ENCODE data around the gene CNKSR3. TPM values are rescaled to one million over a fixed set of nuclear protein-coding genes. Genes with fewer than 3 reads are reported as not detected.

Gene CNKSR3
- polyA plus RNA-seq, 3 donors: not detected

DNA sequence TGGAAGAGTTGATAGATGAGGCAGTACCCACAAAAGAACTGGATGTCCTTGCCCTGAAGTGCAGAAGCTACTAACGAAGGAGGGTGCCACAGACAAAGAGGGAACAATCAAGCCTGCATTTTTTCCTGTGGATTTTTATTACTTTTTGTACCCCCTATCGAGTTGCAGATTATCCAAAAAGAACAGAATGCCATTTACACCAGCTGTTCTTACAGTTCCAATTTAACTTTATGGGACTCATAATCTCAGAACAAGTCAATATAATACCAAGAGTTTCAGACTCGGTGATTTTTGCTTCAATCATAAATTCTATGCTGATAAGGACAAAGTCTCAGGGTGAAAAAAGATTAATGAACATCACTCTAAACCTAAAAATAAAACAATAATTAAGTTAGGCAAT lies 4.0 kb upstream of the CNKSR3 start:
- H3K4me2 ChIP-seq (replicated peaks; ENCODE audit: extremely low read depth, low read length, poor library complexity, severe bottlenecking): no peak overlapping the region
- intact Hi-C loops (cut with micrococcal nuclease): no loop called here
- H3K4me1 ChIP-seq (ENCODE audit: control insufficient read depth in 1 of 2, insufficient read depth in 2 of 2, low read length in 2 of 2): peaks cover 10 to 19% of the 10 kb centered on the region in 2 donors
- no peak overlapping the region for H3K27ac Mint-ChIP-seq
- no peak overlapping the region for H3K4me3 Mint-ChIP-seq
- no peak overlapping the region for H3K4me3 ChIP-seq (replicated peaks in 1 of 3; ENCODE audit: low read depth in 2 of 3, low read length in 3 of 3)
- no peak for TF ChIP-seq CTCF (IDR thresholded peaks at IDR 0.05)
- 100% methylated on average over 1 of the region's 3 CpGs for WGBS (ENCODE audit: insufficient coverage)
- no peaks in the 10 kb centered on the region for H3K36me3 ChIP-seq (replicated peaks in 1 of 2; ENCODE audit: control insufficient read depth in 1 of 2, insufficient read depth in 2 of 2, low read length in 2 of 2)
- no peak overlapping the region for H2AFZ ChIP-seq (ENCODE audit: insufficient read depth, low read depth, low read length, poor library complexity, severe bottlenecking)
- H3K79me2 ChIP-seq (ENCODE audit: insufficient read depth, low read length): no peaks in the 10 kb centered on the region
- H3K9me3 Mint-ChIP-seq: no peaks in the 10 kb centered on the region
- no peak for DNase-seq
- peaks cover 15% of the 10 kb centered on the region for H3K4me1 Mint-ChIP-seq
- no peaks in the 10 kb centered on the region for H3K9me3 ChIP-seq (replicated peaks in 1 of 2; ENCODE audit: control insufficient read depth in 1 of 2, insufficient read depth in 1 of 2, low read length in 2 of 2)
- no peak overlapping the region for H3K27ac ChIP-seq (ENCODE audit: low read depth in 1 of 2, low read length in 2 of 2)
- H3K36me3 Mint-ChIP-seq: no peaks in the 10 kb centered on the region
- no peaks in the 10 kb centered on the region for H4K20me1 ChIP-seq (ENCODE audit: insufficient read depth, low read length)
- no peak overlapping the region for H3K9ac ChIP-seq (ENCODE audit: insufficient read depth, low read length, poor library complexity, severe bottlenecking)
- peaks cover 1 to 12% of the 10 kb centered on the region in 2 donors for H3K27me3 ChIP-seq (ENCODE audit: control insufficient read depth in 2 of 2, insufficient read depth in 2 of 2, low read length in 2 of 2)
- H3K27me3 Mint-ChIP-seq (ENCODE audit: low read depth in 3 of 3): peaks cover 12 to 28% (median 15%) of the 10 kb centered on the region in 3 donors

DNA sequence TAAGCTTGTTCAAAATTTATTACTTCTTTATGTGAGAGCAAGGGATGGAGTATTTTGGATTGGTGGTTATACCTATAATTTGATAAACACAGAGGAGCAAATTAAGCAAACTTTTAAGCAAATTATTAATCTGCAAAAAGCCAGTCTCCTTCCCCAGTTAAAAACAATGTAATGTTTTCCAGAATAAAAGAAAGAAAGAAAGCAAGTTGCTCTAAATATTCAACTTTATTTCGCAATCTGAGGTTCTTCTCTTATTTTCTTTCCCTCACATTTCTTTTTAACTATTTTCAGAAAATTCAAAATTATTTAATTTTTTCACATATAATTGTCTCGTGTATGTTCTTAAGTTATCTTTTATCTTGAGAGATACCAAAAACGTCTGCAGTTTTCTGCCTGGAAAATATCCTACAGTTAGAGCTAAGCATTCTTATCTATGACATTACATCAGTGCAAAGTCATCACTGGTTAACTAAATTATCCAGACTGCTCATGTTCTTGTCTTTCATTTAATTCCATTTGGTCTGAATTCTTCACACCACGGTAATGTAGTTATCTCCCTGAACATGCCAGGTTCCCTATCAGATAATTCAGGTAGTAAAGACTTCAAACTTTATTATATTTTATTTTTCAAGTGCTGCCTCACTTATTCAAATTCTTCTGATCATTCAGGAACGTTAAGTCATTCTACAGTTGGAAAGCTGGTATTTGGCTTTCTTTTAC lies 3.3 kb upstream of the CNKSR3 start:
- no peak overlapping the region for H3K27ac ChIP-seq (ENCODE audit: low read depth in 1 of 2, low read length in 2 of 2)
- Mint-ChIP-seq H3K4me3 (no peak overlapping the region), H3K36me3 (no peaks in the 10 kb centered on the region), H3K27ac (no peak overlapping the region), H3K9me3 (peaks cover 0 to 5% (median under 1%) of the 10 kb centered on the region in 7 donors), H3K27me3 (ENCODE audit: low read depth in 3 of 3) (peaks cover 20 to 35% (median 22%) of the 10 kb centered on the region in 3 donors), H3K4me1 (peaks cover 22% of the 10 kb centered on the region)
- no peaks in the 10 kb centered on the region for H3K9me3 ChIP-seq (replicated peaks in 1 of 2; ENCODE audit: control insufficient read depth in 1 of 2, insufficient read depth in 1 of 2, low read length in 2 of 2)
- no peak overlapping the region for H2AFZ ChIP-seq (ENCODE audit: insufficient read depth, low read depth, low read length, poor library complexity, severe bottlenecking)
- intact Hi-C loops (cut with micrococcal nuclease): no loop called here
- 0% methylated on average over 1 of the region's 5 CpGs for WGBS (ENCODE audit: insufficient coverage)
- H4K20me1 ChIP-seq (ENCODE audit: insufficient read depth, low read length): no peaks in the 10 kb centered on the region
- TF ChIP-seq CTCF (IDR thresholded peaks at IDR 0.05): no peak
- H3K79me2 ChIP-seq (ENCODE audit: insufficient read depth, low read length): no peaks in the 10 kb centered on the region
- peaks cover 13 to 22% of the 10 kb centered on the region in 2 donors for H3K4me1 ChIP-seq (ENCODE audit: control insufficient read depth in 1 of 2, insufficient read depth in 2 of 2, low read length in 2 of 2)
- H3K4me2 ChIP-seq (replicated peaks; ENCODE audit: extremely low read depth, low read length, poor library complexity, severe bottlenecking): no peak overlapping the region
- no peak for DNase-seq
- H3K9ac ChIP-seq (ENCODE audit: insufficient read depth, low read length, poor library complexity, severe bottlenecking): no peak overlapping the region
- no peak overlapping the region for H3K4me3 ChIP-seq (replicated peaks in 1 of 3; ENCODE audit: low read depth in 2 of 3, low read length in 3 of 3)
- no peaks in the 10 kb centered on the region for H3K36me3 ChIP-seq (replicated peaks in 1 of 2; ENCODE audit: control insufficient read depth in 1 of 2, insufficient read depth in 2 of 2, low read length in 2 of 2)
- H3K27me3 ChIP-seq (ENCODE audit: control insufficient read depth in 2 of 2, insufficient read depth in 2 of 2, low read length in 2 of 2): peaks cover 7 to 19% of the 10 kb centered on the region in 2 donors

Measured in CD14-positive monocyte (primary cell).